Osteoblast (primary cell): ENCODE results near the gene MAPKAP1. TPM values are rescaled to one million over a fixed set of nuclear protein-coding genes. Genes with fewer than 3 reads are reported as not detected.
A peak's percentile ranks its signal among the peaks of the same experiment; 100 is the strongest.

Experiments used
- DNase-seq: peaks from one replicate; pipeline ENCODE4 v3.0.0; 2011; ENCODE audit warnings: low spot score, mixed read lengths; ENCODE audit not compliant: insufficient read length; ENCODE audit errors: missing footprints
- H2AFZ ChIP-seq: 2 replicates; pipeline ENCODE4 v1.6.0; 2011; ENCODE audit warnings: mild to moderate bottlenecking, low read length
- H3K27ac ChIP-seq: 2 replicates; pipeline ENCODE4 v1.5.1; 2011; ENCODE audit warnings: mild to moderate bottlenecking, low read depth, low read length, moderate library complexity
- H3K27me3 ChIP-seq: 2 replicates; pipeline ENCODE4 v1.6.0; 2012; ENCODE audit warnings: mild to moderate bottlenecking, control low read depth, inconsistent platforms, low read length, moderate library complexity; ENCODE audit not compliant: insufficient read depth
- H3K36me3 ChIP-seq: 2 replicates; pipeline ENCODE4 v1.5.1; 2011; ENCODE audit warnings: mild to moderate bottlenecking, low read length, control low read depth, moderate library complexity; ENCODE audit not compliant: insufficient read depth
- H3K4me1 ChIP-seq: 2 replicates; pipeline ENCODE4 v1.5.1; 2011; ENCODE audit warnings: mild to moderate bottlenecking, low read length, control low read depth, moderate library complexity; ENCODE audit not compliant: insufficient read depth
- H3K4me2 ChIP-seq: 2 replicates; pipeline ENCODE4 v1.6.0; 2011; ENCODE audit warnings: mild to moderate bottlenecking, low read length; ENCODE audit not compliant: insufficient read depth
- H3K4me3 ChIP-seq: fragments of 200-600 bp; sonication (generic); 3 replicates; pipeline ENCODE4 v1.5.1; 2012; ENCODE audit warnings: mild to moderate bottlenecking, low read length, inconsistent platforms; ENCODE audit not compliant: insufficient read depth
- H3K79me2 ChIP-seq: 2 replicates; pipeline ENCODE4 v1.6.0; 2012; ENCODE audit warnings: mild to moderate bottlenecking, low read length, control low read depth, inconsistent platforms; ENCODE audit not compliant: insufficient read depth
- H3K9me3 ChIP-seq: 2 replicates; pipeline ENCODE4 v1.5.1; 2011; ENCODE audit warnings: low read depth, low read length, control low read depth
- H4K20me1 ChIP-seq: 2 replicates; pipeline ENCODE4 v1.6.0; 2012; ENCODE audit warnings: mild to moderate bottlenecking, low read length, control low read depth; ENCODE audit not compliant: insufficient read depth
- CTCF ChIP-seq: IDR thresholded peaks from 2 replicates; pipeline ENCODE4 v1.5.1; 2011; ENCODE audit warnings: mild to moderate bottlenecking, low read depth, low read length, moderate library complexity; ENCODE audit errors: extremely low read depth
- total RNA-seq: library from RNA; depleted of rRNA; stranded (reverse); fragments of >200 nt; gene quantifications from 2 replicates; pipeline ENCODE4 v1.2.3, GENCODE V29; 2012

The MAPKAP1 gene
- total RNA-seq, 1 donor = 72.4 TPM

- H3K79me2 ChIP-seq = peaks cover 22% of the 10 kb centered on the region
These were observed 162.5 kb downstream of the MAPKAP1 start for GRCh38 chr9:125544484-125544883.

DNA sequence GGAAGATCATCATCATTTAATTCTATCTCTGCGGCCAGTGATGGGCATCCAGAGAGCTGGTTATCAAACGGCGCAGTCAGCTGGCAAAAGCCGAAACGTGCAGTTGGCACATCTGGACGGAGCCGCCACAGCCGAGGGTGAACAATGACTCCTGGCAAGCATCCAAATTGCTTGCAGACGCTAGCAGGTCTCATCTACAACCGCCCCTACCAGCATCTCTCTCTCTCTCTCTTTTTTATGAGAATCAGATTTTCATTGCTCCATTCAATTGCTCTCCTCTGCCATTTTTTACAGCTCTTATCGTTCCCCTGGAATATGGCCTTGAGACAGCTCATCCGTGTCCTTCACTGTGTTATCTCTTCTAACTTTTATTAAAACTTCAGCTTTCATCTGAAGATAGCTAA is 165.2 kb downstream of the MAPKAP1 start:
- Histone ChIP-seq H3K9me3 (no peaks in the 10 kb centered on the region), H3K79me2 (peaks cover 10% of the 10 kb centered on the region), H4K20me1 (peaks cover 5% of the 10 kb centered on the region), H3K27me3 (no peaks in the 10 kb centered on the region), H3K4me2 (no peak overlapping the region), H3K4me3 (no peak overlapping the region), H3K27ac (no peak overlapping the region), H3K36me3 (peaks cover 12% of the 10 kb centered on the region), H2AFZ (no peak overlapping the region), H3K4me1 (peaks cover 30% of the 10 kb centered on the region)
- no peak for DNase-seq
- TF ChIP-seq CTCF = no peak

More at GRCh38 chr9:125544484-125544883, 162.5 kb downstream of the MAPKAP1 start:
- Histone ChIP-seq H3K4me1 (peaks cover 20% of the 10 kb centered on the region), H4K20me1 (peaks cover 5% of the 10 kb centered on the region), H3K36me3 (peaks cover 12% of the 10 kb centered on the region), H3K27ac (no peak overlapping the region), H3K4me3 (no peak overlapping the region), H3K4me2 (peak overlapping the region; percentile 54), H2AFZ (no peak overlapping the region), H3K9me3 (no peaks in the 10 kb centered on the region), H3K27me3 (no peaks in the 10 kb centered on the region)
- TF ChIP-seq CTCF = no peak
- DNase-seq = no peak

DNA sequence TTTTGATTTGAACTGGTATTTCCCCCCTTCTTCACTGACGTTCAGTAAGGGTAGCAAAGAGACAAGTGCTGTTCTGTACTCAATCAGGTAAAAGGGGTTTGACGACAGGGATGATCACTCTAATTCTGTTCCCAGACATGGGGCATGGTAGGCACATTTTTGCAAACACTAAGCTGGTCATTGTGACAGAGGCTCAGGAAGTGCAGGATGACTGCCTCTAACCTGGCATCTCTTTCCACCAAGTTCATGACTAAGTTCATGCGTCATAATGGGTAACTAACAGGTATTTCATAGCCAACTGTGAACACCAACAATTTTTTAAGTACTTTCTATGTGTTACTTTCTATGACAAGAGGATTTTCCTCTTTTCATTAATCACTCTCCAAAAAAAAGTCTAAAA is 166.5 kb downstream of the MAPKAP1 start:
- peaks cover 8% of the 10 kb centered on the region for H3K79me2 ChIP-seq
- no peak overlapping the region for H3K4me3 ChIP-seq
- no peak for DNase-seq
- no peak for TF ChIP-seq CTCF
- peaks cover 4% of the 10 kb centered on the region for H4K20me1 ChIP-seq
- H3K27ac ChIP-seq = no peak overlapping the region
- H3K9me3 ChIP-seq = no peaks in the 10 kb centered on the region
- H3K4me1 ChIP-seq = peaks cover 36% of the 10 kb centered on the region
- no peak overlapping the region for H2AFZ ChIP-seq
- H3K27me3 ChIP-seq = no peaks in the 10 kb centered on the region
- no peak overlapping the region for H3K4me2 ChIP-seq
- H3K36me3 ChIP-seq = peaks cover 12% of the 10 kb centered on the region

DNA sequence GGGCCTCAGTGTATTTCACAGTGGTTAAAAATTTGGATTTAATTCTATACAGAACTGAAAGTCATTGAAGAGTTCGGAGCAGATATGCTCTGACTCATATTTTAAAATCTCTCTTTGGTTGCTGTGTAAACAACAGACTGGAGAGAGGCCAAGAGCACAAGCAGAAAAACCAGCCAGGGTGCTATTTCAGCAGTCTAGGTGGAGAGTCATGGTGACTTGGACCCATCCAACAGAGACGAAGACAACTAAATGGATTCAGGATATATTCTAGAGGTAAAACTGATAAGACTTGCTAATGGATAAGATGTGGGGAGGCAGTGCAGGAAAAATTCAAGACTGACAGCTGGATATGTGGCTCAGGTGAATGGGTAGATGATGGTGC is 168.9 kb downstream of the MAPKAP1 start:
- Histone ChIP-seq H3K36me3 (peaks cover 12% of the 10 kb centered on the region), H3K4me2 (peak overlapping the region; percentile 37), H3K27me3 (no peaks in the 10 kb centered on the region), H3K9me3 (no peaks in the 10 kb centered on the region), H3K79me2 (peaks cover 2% of the 10 kb centered on the region), H4K20me1 (no peaks in the 10 kb centered on the region), H2AFZ (no peak overlapping the region), H3K4me1 (peaks cover 25% of the 10 kb centered on the region), H3K4me3 (no peak overlapping the region), H3K27ac (peak overlapping the region; percentile 79)
- no peak for DNase-seq
- no peak for TF ChIP-seq CTCF
